B cell (primary cell): Measurements from ENCODE around the gene FAM53B. TPM values are rescaled to one million over a fixed set of nuclear protein-coding genes. Genes with fewer than 3 reads are reported as not detected.

Experiments
- ATAC-seq: fragments of 200-7000 bp; cut with Tn5 transposase; one replicate; pipeline ENCODE4 v1.10.0; 2021; ENCODE audit warnings: low read depth, mild to moderate bottlenecking, moderate number of reproducible peaks, moderate library complexity
- CTCF ChIA-PET: fragments of 350-600 bp; sonication (Branson Sonifier 250); formaldehyde crosslinking; loops from one replicate; lab custom pipeline; 2021; ENCODE audit warnings: antibody characterized with exemption, inconsistent platforms; lab: Charles Lee
- POLR2A ChIA-PET: fragments of 350-600 bp; sonication (Branson Sonifier 250); formaldehyde crosslinking; loops from one replicate; lab custom pipeline; 2021; ENCODE audit warnings: antibody characterized with exemption; lab: Charles Lee
- DNase-seq: peaks from one replicate; pipeline ENCODE4 v3.0.0; 2013
- H2AFZ ChIP-seq: 2 replicates; pipeline ENCODE4 v1.6.1; 2012; ENCODE audit warnings: mild to moderate bottlenecking, low read depth, low read length; ENCODE audit not compliant: insufficient read depth, poor library complexity, severe bottlenecking
- H3K27ac ChIP-seq, 2 donors: 1 replicate in 1 of 2; 2 replicates in 1 of 2; pipeline ENCODE4 v1.5.1; 2012 to 2013; ENCODE audit warnings: low read length in 2 of 2, mild to moderate bottlenecking in 2 of 2, moderate library complexity in 1 of 2
- H3K27me3 ChIP-seq, 4 experiments: fragments of 200-600 bp in 1 of 4; sonication (generic) in 1 of 4; replicated peaks in 1 of 4; 1 replicate in 2 of 4; 2 replicates in 2 of 4; pipeline versions ENCODE4 v1.6.1 to v1.7.0; 2013 to 2016; ENCODE audit warnings: low read length in 3 of 4, mild to moderate bottlenecking in 2 of 4, mixed read lengths in 1 of 4, moderate library complexity in 1 of 4; ENCODE audit not compliant: insufficient read depth in 4 of 4, control insufficient read depth in 3 of 4; ENCODE audit errors: control extremely low read depth in 1 of 4
- H3K36me3 ChIP-seq, 2 experiments: replicated peaks in 1 of 2; 1 replicate in 1 of 2; 2 replicates in 1 of 2; pipeline versions ENCODE4 v1.6.1 to v1.7.1; 2013; ENCODE audit warnings: low read length in 1 of 2; ENCODE audit not compliant: insufficient read depth in 2 of 2, control insufficient read depth in 1 of 2; ENCODE audit errors: control extremely low read depth in 1 of 2, extremely low read depth in 1 of 2
- H3K4me1 ChIP-seq, 2 donors: fragments of 200-600 bp in 1 of 2; sonication (generic) in 1 of 2; 1 replicate in 1 of 2; 2 replicates in 1 of 2; pipeline versions ENCODE4 v1.5.1 to v1.6.1; 2013 to 2017; ENCODE audit warnings: low read length in 2 of 2; ENCODE audit not compliant: control insufficient read depth in 2 of 2, insufficient read depth in 2 of 2
- H3K4me2 ChIP-seq: replicated peaks from 2 replicates; pipeline ENCODE3; 2012; ENCODE audit warnings: mild to moderate bottlenecking, low read depth, low read length; ENCODE audit not compliant: poor library complexity, severe bottlenecking
- H3K4me3 ChIP-seq, 5 experiments: fragments of 200-600 bp in 1 of 5; sonication (generic) in 1 of 5; 1 replicate in 3 of 5; 2 replicates in 2 of 5; pipeline versions ENCODE4 v1.5.1 to v1.7.0; 2011 to 2016; ENCODE audit warnings: low read length in 4 of 5, mild to moderate bottlenecking in 4 of 5, low read depth in 2 of 5, control low read depth in 1 of 5, moderate library complexity in 1 of 5; ENCODE audit not compliant: insufficient read depth in 1 of 5; ENCODE audit errors: control extremely low read depth in 1 of 5, extremely low read depth in 1 of 5
- H3K79me2 ChIP-seq: fragments of 200-600 bp; sonication (generic); one replicate; pipeline ENCODE4 v1.6.0; 2016; ENCODE audit warnings: low read length; ENCODE audit not compliant: control insufficient read depth, insufficient read depth
- H3K9ac ChIP-seq: fragments of 200-600 bp; sonication (generic); 2 replicates; pipeline ENCODE4 v1.6.1; 2017; ENCODE audit warnings: mild to moderate bottlenecking, low read length, moderate library complexity
- H3K9me3 ChIP-seq, 3 donors: one replicate each; pipeline versions ENCODE4 v1.6.1 to v1.7.1; 2013; ENCODE audit warnings: low read length in 2 of 3; ENCODE audit not compliant: control insufficient read depth in 2 of 3, insufficient read depth in 1 of 3; ENCODE audit errors: control extremely low read depth in 1 of 3
- H4K20me1 ChIP-seq: 2 replicates; pipeline ENCODE4 v1.6.0; 2012; ENCODE audit warnings: mild to moderate bottlenecking, low read length; ENCODE audit not compliant: insufficient read depth, control insufficient read depth, poor library complexity, severe bottlenecking
- H3K27ac Mint-ChIP-seq: one replicate; pipeline ENCODE4 v1.8.0; 2021; ENCODE audit warnings: mixed read lengths
- H3K27me3 Mint-ChIP-seq: one replicate; pipeline ENCODE4 v1.8.0; 2021; ENCODE audit warnings: mixed read lengths
- H3K4me1 Mint-ChIP-seq: one replicate; pipeline ENCODE4 v1.8.0; 2021; ENCODE audit warnings: mixed read lengths
- H3K4me3 Mint-ChIP-seq: one replicate; pipeline ENCODE4 v1.8.0; 2021; ENCODE audit warnings: mixed read lengths
- H3K9me3 Mint-ChIP-seq: one replicate; pipeline ENCODE4 v1.8.0; 2022; ENCODE audit warnings: mixed read lengths; ENCODE audit not compliant: insufficient read depth
- EZH2 ChIP-seq: IDR thresholded peaks from 2 replicates; pipeline ENCODE4 v1.6.1; 2012; ENCODE audit warnings: borderline replicate concordance, low read depth, mild to moderate bottlenecking, moderate library complexity, low read length; ENCODE audit not compliant: insufficient read depth, poor library complexity, severe bottlenecking
- WGBS: methylation state at CpG from one replicate; pipeline ENCODE4 v1.1.5; 2013; ENCODE audit warnings: missing lambda C conversion rate; ENCODE audit not compliant: insufficient coverage; 5-methylcytosine and 5-hydroxymethylcytosine counted together
- intact Hi-C: fragments of 100-400 bp; cut with micrococcal nuclease; formaldehyde crosslinking; loops from one replicate; pipeline ENCODE4 v1.10.0; 2022
- polyA plus RNA-seq: library from polyadenylated mRNA; depleted of rRNA; stranded (reverse); fragments of >200 nt; gene quantifications from 2 replicates; pipeline ENCODE4 v1.2.3, GENCODE V29; 2012
- total RNA-seq, 2 donors: library from RNA; stranded (reverse); fragments of 120-200 nt in 1 of 2; gene quantifications; 1 replicate in 1 of 2; 2 replicates in 1 of 2; pipeline versions ENCODE4 v1.2.3 to v1.2.4, GENCODE V29; 2013 to 2022
- TF ChIP-seq, protein P1 (sequence below): fragments of 200-600 bp; IDR thresholded peaks from one replicate; pipeline ENCODE4 v1.8.0; 2022; ENCODE audit warnings: antibody characterized with exemption, mild to moderate bottlenecking

The FAM53B gene
- total and polyA plus RNA-seq, 2 donors (not counting 1 experiment from before 2014, with no cell fraction given), result 51.2 to 186 TPM

- WGBS, result 100% methylated on average over 2 of the region's 6 CpGs
- peak overlapping the region; percentile 69 for H3K4me2 ChIP-seq
- ATAC-seq (no peak), DNase-seq (no peak)
- Mint-ChIP-seq H3K27me3 (no peaks in the 10 kb centered on the region), H3K9me3 (no peaks in the 10 kb centered on the region), H3K27ac (peak overlapping the region; percentile 94), H3K4me3 (peak overlapping the region; percentile 83), H3K4me1 (peaks cover 95% of the 10 kb centered on the region)
- CTCF ChIA-PET, result interaction anchor here (0.9 to 8.5 kb wide), 5 partner anchors 13 to 105 kb away, joined by 4 to 59 read pairs (median 10); no protein-coding TSS in a partner anchor
- H3K79me2 ChIP-seq, result peaks cover 100% of the 10 kb centered on the region
- POLR2A ChIA-PET, result interaction anchor here (1.0 to 3.2 kb wide), 2 partner anchors 19 to 36 kb away, joined by 3 to 15 read pairs; no protein-coding TSS in a partner anchor
- peaks cover 0 to 44% of the 10 kb centered on the region in 2 experiments for H3K36me3 ChIP-seq
- peaks cover 91 to 95% of the 10 kb centered on the region in 2 donors for H3K4me1 ChIP-seq
- H4K20me1 ChIP-seq, result peaks cover 38% of the 10 kb centered on the region
- no peak for TF ChIP-seq EZH2
- TF ChIP-seq, protein P1, sequence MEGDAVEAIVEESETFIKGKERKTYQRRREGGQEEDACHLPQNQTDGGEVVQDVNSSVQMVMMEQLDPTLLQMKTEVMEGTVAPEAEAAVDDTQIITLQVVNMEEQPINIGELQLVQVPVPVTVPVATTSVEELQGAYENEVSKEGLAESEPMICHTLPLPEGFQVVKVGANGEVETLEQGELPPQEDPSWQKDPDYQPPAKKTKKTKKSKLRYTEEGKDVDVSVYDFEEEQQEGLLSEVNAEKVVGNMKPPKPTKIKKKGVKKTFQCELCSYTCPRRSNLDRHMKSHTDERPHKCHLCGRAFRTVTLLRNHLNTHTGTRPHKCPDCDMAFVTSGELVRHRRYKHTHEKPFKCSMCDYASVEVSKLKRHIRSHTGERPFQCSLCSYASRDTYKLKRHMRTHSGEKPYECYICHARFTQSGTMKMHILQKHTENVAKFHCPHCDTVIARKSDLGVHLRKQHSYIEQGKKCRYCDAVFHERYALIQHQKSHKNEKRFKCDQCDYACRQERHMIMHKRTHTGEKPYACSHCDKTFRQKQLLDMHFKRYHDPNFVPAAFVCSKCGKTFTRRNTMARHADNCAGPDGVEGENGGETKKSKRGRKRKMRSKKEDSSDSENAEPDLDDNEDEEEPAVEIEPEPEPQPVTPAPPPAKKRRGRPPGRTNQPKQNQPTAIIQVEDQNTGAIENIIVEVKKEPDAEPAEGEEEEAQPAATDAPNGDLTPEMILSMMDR, result no peak
- H3K27ac ChIP-seq, result peak overlapping the region; percentile 63 to 92
- H3K27me3 ChIP-seq, result no peaks in the 10 kb centered on the region
- no peak overlapping the region for H3K4me3 ChIP-seq
- peaks cover 0 to 5% (median 0%) of the 10 kb centered on the region in 3 donors for H3K9me3 ChIP-seq
- H2AFZ ChIP-seq, result no peak overlapping the region
- no peak overlapping the region for H3K9ac ChIP-seq
- intact Hi-C loops, result loop anchor here (2.0 kb wide), 1 partner anchor 21 kb away; no protein-coding TSS in a partner anchor
Measured at GRCh38 chr10:124639646-124640045, 104.5 kb downstream of the FAM53B start.

- Mint-ChIP-seq H3K9me3 (no peaks in the 10 kb centered on the region), H3K27me3 (no peaks in the 10 kb centered on the region), H3K4me3 (peak overlapping the region; percentile 78), H3K27ac (peak overlapping the region; percentile 94), H3K4me1 (peaks cover 95% of the 10 kb centered on the region)
- intact Hi-C loops, result no loop called here
- Histone ChIP-seq H3K4me3 (no peak overlapping the region), H3K4me1 (peaks cover 90 to 91% of the 10 kb centered on the region in 2 donors), H3K27me3 (no peaks in the 10 kb centered on the region), H3K36me3 (peaks cover 0 to 48% of the 10 kb centered on the region in 2 experiments), H3K27ac (peak overlapping the region; percentile 63 to 92), H3K9ac (no peak overlapping the region), H2AFZ (no peak overlapping the region), H4K20me1 (peaks cover 40% of the 10 kb centered on the region), H3K4me2 (peak overlapping the region; percentile 69), H3K9me3 (peaks cover 0 to 10% (median under 1%) of the 10 kb centered on the region in 3 donors), H3K79me2 (peaks cover 100% of the 10 kb centered on the region)
- ChIA-PET POLR2A (interaction anchor here (1.0 to 3.2 kb wide), 3 partner anchors 19 to 36 kb away, joined by 3 to 15 read pairs (median 3); no protein-coding TSS in a partner anchor), CTCF (interaction anchor here (0.9 to 8.5 kb wide), 5 partner anchors 12 to 106 kb away, joined by 4 to 59 read pairs (median 10); no protein-coding TSS in a partner anchor)
- no peak for TF ChIP-seq EZH2
- TF ChIP-seq, protein P1, result no peak
- ATAC-seq, result no peak
- 94% methylated on average over 6 of the region's 6 CpGs for WGBS
- DNase-seq, result no peak
Measured at GRCh38 chr10:124639206-124639605, 105.0 kb downstream of the FAM53B start.
